Dendritic cell treated with granulocyte-macrophage colony-stimulating factor and Interleukin-4, amounts not matched to agents 40 ng/mL and 50 ng/mL, for 4 days (primary cell): ENCODE measurements around the gene IFT80.

Experiments
- H3K27ac Mint-ChIP-seq: one replicate; pipeline ENCODE4 v1.8.0; 2022; ENCODE audit warnings: mild to moderate bottlenecking, mixed read lengths
- H3K27me3 Mint-ChIP-seq: one replicate; pipeline ENCODE4 v1.8.0; 2022; ENCODE audit warnings: mild to moderate bottlenecking, mixed read lengths
- H3K36me3 Mint-ChIP-seq: one replicate; pipeline ENCODE4 v1.8.0; 2022; ENCODE audit warnings: low read depth, mixed read lengths
- H3K4me1 Mint-ChIP-seq: one replicate; pipeline ENCODE4 v1.8.0; 2022; ENCODE audit warnings: low read depth, mixed read lengths
- H3K4me3 Mint-ChIP-seq: one replicate; pipeline ENCODE4 v1.8.0; 2022; ENCODE audit warnings: mild to moderate bottlenecking, moderate library complexity, mixed read lengths
- H3K9me3 Mint-ChIP-seq: one replicate; pipeline ENCODE4 v1.8.0; 2022; ENCODE audit warnings: mixed read lengths
- intact Hi-C: fragments of 100-400 bp; cut with micrococcal nuclease; formaldehyde crosslinking; loops from one replicate; pipeline ENCODE4 v1.15.0; 2022

Gene IFT80

DNA sequence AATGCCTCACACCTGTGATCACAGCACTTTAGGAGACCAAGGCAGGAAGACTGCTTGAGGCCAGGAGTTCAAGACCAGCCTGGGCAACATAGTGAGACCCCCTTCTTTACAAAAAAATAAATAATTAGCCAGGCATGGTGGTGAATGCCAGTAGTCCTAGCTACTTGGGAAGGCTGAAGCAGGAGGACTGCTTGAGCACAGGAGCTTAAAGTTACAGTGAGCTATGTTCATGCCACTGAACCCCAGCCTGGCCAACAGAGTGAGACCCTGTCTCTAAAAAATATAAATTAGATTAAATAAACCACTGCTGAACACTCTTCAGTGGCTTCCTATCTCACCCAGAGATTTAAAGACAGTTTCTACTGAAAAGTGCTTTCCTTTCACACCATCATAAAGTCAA lies 6.2 kb downstream of the IFT80 start:
- H3K36me3 Mint-ChIP-seq, result no peaks in the 10 kb centered on the region
- H3K27ac Mint-ChIP-seq, result no peak overlapping the region
- intact Hi-C loops, result no loop called here
- no peak overlapping the region for H3K4me3 Mint-ChIP-seq
- H3K9me3 Mint-ChIP-seq, result no peaks in the 10 kb centered on the region
- H3K27me3 Mint-ChIP-seq, result no peaks in the 10 kb centered on the region
- H3K4me1 Mint-ChIP-seq, result peaks cover 5% of the 10 kb centered on the region

DNA sequence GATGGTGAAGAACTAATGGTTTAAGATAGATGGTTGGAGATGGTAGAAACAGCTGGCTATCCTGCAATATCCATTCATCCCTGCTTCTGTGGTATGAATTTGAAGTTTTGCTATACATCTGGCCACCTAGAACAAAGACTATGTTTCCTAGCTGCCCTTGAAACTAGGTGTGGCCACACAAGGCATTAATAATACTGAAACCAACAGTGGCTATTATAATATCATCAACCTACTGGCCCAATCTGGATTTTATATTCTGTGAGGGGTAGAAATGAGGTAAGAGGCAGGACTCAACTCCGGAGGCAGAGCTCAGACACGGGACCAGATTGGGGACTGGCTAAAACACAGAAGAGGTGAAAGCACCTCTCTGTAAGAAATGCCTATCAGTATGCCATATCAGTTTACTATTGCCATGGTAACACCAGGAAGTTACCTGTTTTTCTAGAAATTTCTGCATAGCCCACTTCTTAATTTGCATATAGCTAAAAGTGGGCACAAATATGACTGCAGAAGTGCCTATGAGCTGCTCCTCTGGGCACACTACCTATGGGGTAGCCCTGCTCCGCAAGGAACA lies 8.4 kb downstream of the IFT80 start:
- Mint-ChIP-seq H3K27me3 (no peaks in the 10 kb centered on the region), H3K27ac (no peak overlapping the region), H3K36me3 (no peaks in the 10 kb centered on the region), H3K4me3 (no peak overlapping the region), H3K9me3 (no peaks in the 10 kb centered on the region), H3K4me1 (peaks cover 5% of the 10 kb centered on the region)
- intact Hi-C loops, result no loop called here

GRCh38 chr3:160384639-160385318 lies 14.2 kb downstream of the IFT80 start:
- Mint-ChIP-seq H3K27ac (no peak overlapping the region), H3K4me3 (no peak overlapping the region), H3K4me1 (no peaks in the 10 kb centered on the region), H3K9me3 (no peaks in the 10 kb centered on the region), H3K36me3 (no peaks in the 10 kb centered on the region), H3K27me3 (no peaks in the 10 kb centered on the region)
- intact Hi-C loops, result no loop called here

DNA sequence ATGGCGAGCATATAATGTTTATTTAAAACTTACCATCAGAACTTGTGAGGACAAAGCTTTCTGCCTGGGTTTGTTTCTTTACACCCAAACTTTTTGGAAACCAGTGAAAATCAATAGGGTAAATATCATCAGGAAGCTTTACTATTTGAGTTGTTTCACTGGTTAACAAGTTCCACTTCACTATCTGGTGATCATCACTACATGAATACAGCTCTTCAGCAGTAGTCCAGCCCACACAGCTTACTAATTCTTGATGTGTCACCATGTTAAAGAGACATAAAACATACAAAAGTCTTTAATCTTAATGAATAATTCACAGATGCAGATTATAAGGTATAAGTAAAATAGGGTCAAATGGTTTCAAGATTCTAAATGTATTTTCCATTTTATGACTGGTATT lies 17.6 kb downstream of the IFT80 start:
- no peak overlapping the region for H3K4me3 Mint-ChIP-seq
- intact Hi-C loops, result no loop called here
- no peaks in the 10 kb centered on the region for H3K9me3 Mint-ChIP-seq
- no peaks in the 10 kb centered on the region for H3K27me3 Mint-ChIP-seq
- H3K36me3 Mint-ChIP-seq, result no peaks in the 10 kb centered on the region
- no peak overlapping the region for H3K27ac Mint-ChIP-seq
- no peaks in the 10 kb centered on the region for H3K4me1 Mint-ChIP-seq

DNA sequence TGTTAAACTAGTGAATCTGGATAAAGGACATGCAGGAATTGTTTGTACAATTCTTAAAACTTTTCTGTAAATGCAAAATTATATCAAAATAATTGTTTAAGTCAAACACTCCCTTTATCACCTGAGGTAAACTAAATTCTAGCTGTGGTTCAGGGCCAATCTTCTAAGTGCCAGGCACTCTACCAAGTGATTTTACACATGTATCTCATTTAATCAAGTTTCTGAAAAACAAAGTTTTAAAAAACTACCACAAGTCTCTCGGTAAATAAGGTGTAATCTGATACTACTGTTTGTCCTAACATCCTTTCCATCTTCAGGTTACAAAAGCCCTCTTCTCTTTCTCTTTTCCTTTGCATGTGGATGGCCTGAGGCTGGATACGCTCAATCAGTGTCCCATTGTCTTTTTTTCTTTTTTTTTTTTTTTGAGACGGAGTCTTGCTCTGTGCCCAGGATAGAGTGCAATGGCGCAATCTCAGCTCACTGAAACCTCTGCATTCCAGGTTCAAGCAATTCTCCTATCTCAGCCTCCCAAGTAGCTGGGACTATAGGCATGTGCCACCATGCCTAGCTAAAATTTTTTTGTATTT lies 19.3 kb downstream of the IFT80 start:
- Mint-ChIP-seq H3K36me3 (peaks cover 5% of the 10 kb centered on the region), H3K9me3 (no peaks in the 10 kb centered on the region), H3K4me3 (no peak overlapping the region), H3K27ac (no peak overlapping the region), H3K4me1 (no peaks in the 10 kb centered on the region), H3K27me3 (no peaks in the 10 kb centered on the region)
- intact Hi-C loops, result no loop called here

DNA sequence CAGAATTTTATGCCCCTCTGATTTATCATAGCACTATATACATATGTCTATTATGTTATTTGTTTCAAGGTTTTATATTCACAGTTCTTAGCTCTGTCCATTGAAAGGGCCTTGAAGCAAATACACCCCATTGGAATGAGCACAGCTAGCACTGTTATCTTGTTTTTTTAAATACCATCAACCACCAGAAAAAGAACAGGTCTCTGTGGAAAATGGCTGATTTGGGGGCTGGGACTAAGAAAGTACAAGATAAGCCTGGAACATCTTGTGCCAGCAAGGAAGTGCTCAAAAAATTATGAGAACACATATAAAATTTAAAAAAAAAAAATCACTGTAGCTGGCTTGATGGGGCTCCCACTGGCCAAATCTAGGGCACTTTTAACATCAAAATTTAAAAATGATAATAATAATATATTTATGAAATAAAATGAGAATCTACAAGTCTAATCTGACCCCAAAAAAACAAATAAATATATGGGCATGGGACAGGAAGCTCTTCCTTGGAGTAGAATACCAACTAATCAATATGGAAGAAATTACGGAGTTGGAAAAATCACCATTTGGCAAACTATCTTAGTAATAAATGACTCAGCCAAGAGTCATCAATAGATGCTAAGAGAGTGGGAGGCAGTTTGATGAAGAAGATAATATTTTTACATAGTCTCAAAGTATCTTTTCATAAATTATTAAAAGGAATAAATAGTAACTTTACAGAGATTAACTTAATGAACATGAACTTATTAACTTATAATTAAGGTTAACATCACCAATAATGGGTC lies 20.5 kb downstream of the IFT80 start:
- no peaks in the 10 kb centered on the region for H3K27me3 Mint-ChIP-seq
- H3K4me1 Mint-ChIP-seq, result no peaks in the 10 kb centered on the region
- no peak overlapping the region for H3K27ac Mint-ChIP-seq
- H3K9me3 Mint-ChIP-seq, result no peaks in the 10 kb centered on the region
- H3K36me3 Mint-ChIP-seq, result peaks cover 13% of the 10 kb centered on the region
- no peak overlapping the region for H3K4me3 Mint-ChIP-seq
- intact Hi-C loops, result no loop called here

- no peak overlapping the region for H3K4me3 Mint-ChIP-seq
- no peaks in the 10 kb centered on the region for H3K27me3 Mint-ChIP-seq
- H3K4me1 Mint-ChIP-seq, result no peaks in the 10 kb centered on the region
- H3K9me3 Mint-ChIP-seq, result no peaks in the 10 kb centered on the region
- intact Hi-C loops, result no loop called here
- H3K36me3 Mint-ChIP-seq, result peaks cover 13% of the 10 kb centered on the region
- H3K27ac Mint-ChIP-seq, result no peak overlapping the region
Measured at GRCh38 chr3:160376681-160377080, 22.3 kb downstream of the IFT80 start.

GRCh38 chr3:160374925-160375324 lies 24.1 kb downstream of the IFT80 start:
- no peaks in the 10 kb centered on the region for H3K27me3 Mint-ChIP-seq
- intact Hi-C loops, result no loop called here

GRCh38 chr3:160374472-160374871 lies 24.6 kb downstream of the IFT80 start:
- no peaks in the 10 kb centered on the region for H3K4me1 Mint-ChIP-seq
- intact Hi-C loops, result no loop called here
- no peak overlapping the region for H3K27ac Mint-ChIP-seq
- no peak overlapping the region for H3K4me3 Mint-ChIP-seq
- H3K9me3 Mint-ChIP-seq, result no peaks in the 10 kb centered on the region
- no peaks in the 10 kb centered on the region for H3K27me3 Mint-ChIP-seq
- H3K36me3 Mint-ChIP-seq, result peaks cover 13% of the 10 kb centered on the region

More at GRCh38 chr3:160374925-160375324, 24.1 kb downstream of the IFT80 start:
- H3K4me1 Mint-ChIP-seq, result no peaks in the 10 kb centered on the region
- no peak overlapping the region for H3K4me3 Mint-ChIP-seq
- H3K27ac Mint-ChIP-seq, result no peak overlapping the region
- H3K36me3 Mint-ChIP-seq, result peaks cover 13% of the 10 kb centered on the region
- no peaks in the 10 kb centered on the region for H3K9me3 Mint-ChIP-seq

GRCh38 chr3:160373655-160374054 lies 25.4 kb downstream of the IFT80 start:
- Mint-ChIP-seq H3K27ac (no peak overlapping the region), H3K4me1 (no peaks in the 10 kb centered on the region), H3K36me3 (peaks cover 13% of the 10 kb centered on the region), H3K9me3 (no peaks in the 10 kb centered on the region), H3K27me3 (no peaks in the 10 kb centered on the region), H3K4me3 (no peak overlapping the region)
- intact Hi-C loops, result no loop called here

GRCh38 chr3:160372780-160373179 lies 26.2 kb downstream of the IFT80 start:
- no peaks in the 10 kb centered on the region for H3K4me1 Mint-ChIP-seq
- H3K9me3 Mint-ChIP-seq, result no peaks in the 10 kb centered on the region
- no peaks in the 10 kb centered on the region for H3K27me3 Mint-ChIP-seq
- H3K36me3 Mint-ChIP-seq, result peaks cover 13% of the 10 kb centered on the region
- intact Hi-C loops, result no loop called here
- no peak overlapping the region for H3K4me3 Mint-ChIP-seq
- H3K27ac Mint-ChIP-seq, result no peak overlapping the region

GRCh38 chr3:160370987-160371857 lies 27.8 kb downstream of the IFT80 start:
- no peaks in the 10 kb centered on the region for H3K27me3 Mint-ChIP-seq
- intact Hi-C loops, result no loop called here
- no peaks in the 10 kb centered on the region for H3K4me1 Mint-ChIP-seq
- H3K27ac Mint-ChIP-seq, result no peak overlapping the region
- H3K36me3 Mint-ChIP-seq, result peaks cover 11% of the 10 kb centered on the region
- no peak overlapping the region for H3K4me3 Mint-ChIP-seq
- H3K9me3 Mint-ChIP-seq, result no peaks in the 10 kb centered on the region

GRCh38 chr3:160369784-160370183 lies 29.2 kb downstream of the IFT80 start:
- intact Hi-C loops, result no loop called here
- Mint-ChIP-seq H3K27me3 (no peaks in the 10 kb centered on the region), H3K9me3 (no peaks in the 10 kb centered on the region), H3K27ac (no peak overlapping the region), H3K36me3 (peaks cover 8% of the 10 kb centered on the region), H3K4me3 (no peak overlapping the region), H3K4me1 (no peaks in the 10 kb centered on the region)
